Ishikawa (cell line): ENCODE data around the gene C15orf40.

Experiments used
- CREB1 ChIP-seq: IDR thresholded peaks from 2 replicates; pipeline ENCODE4 v1.6.1; 2012; ENCODE audit warnings: low read depth
- EP300 ChIP-seq: IDR thresholded peaks from 2 replicates; pipeline ENCODE4 v1.6.1; 2012; ENCODE audit warnings: borderline replicate concordance
- RAD21 ChIP-seq: IDR thresholded peaks from 2 replicates; pipeline ENCODE4 v1.6.1; 2012; ENCODE audit warnings: low read depth
- ZBTB7A ChIP-seq: IDR thresholded peaks from 2 replicates; pipeline ENCODE4 v1.6.1; 2012; ENCODE audit warnings: low read depth

- TF ChIP-seq EP300: no peak
- no peak for TF ChIP-seq RAD21
- no peak for TF ChIP-seq CREB1
- no peak for TF ChIP-seq ZBTB7A
Observed at GRCh38 chr15:82978438-82978837, 33.0 kb downstream of the C15orf40 start.
